ENCODE results near the gene ZNRF2.
"Not testable (repeated sequence)": the region's sequence is repeated elsewhere in the genome, so short reads cannot be mapped to it uniquely, and the experiment has no call there.

The ZNRF2 gene

GRCh38 chr7:30252885-30253795 is 31.3 kb upstream of the ZNRF2 start:
- no peak overlapping the region for H3K27ac Mint-ChIP-seq
- H3K27me3 Mint-ChIP-seq (ENCODE audit: low read depth) = peaks cover 3% of the 10 kb centered on the region
- H3K36me3 Mint-ChIP-seq (ENCODE audit: low read depth) = no peaks in the 10 kb centered on the region
- H3K4me1 Mint-ChIP-seq (ENCODE audit: low read depth) = peaks cover 11% of the 10 kb centered on the region
- H3K4me3 Mint-ChIP-seq = no peak overlapping the region
- no peaks in the 10 kb centered on the region for H3K9me3 Mint-ChIP-seq
- DNase-seq (ENCODE audit: low spot score) = no peak

GRCh38 chr7:30253796-30254165 is 30.6 kb upstream of the ZNRF2 start:
- Mint-ChIP-seq H3K27ac (no peak overlapping the region), H3K27me3 (ENCODE audit: low read depth) (peaks cover 3% of the 10 kb centered on the region), H3K9me3 (no peaks in the 10 kb centered on the region), H3K4me3 (no peak overlapping the region), H3K36me3 (ENCODE audit: low read depth) (no peaks in the 10 kb centered on the region), H3K4me1 (ENCODE audit: low read depth) (peaks cover 11% of the 10 kb centered on the region)
- DNase-seq (ENCODE audit: low spot score) = no peak

- DNase-seq (ENCODE audit: low spot score) = no peak
- Mint-ChIP-seq H3K27me3 (ENCODE audit: low read depth) (peaks cover 3% of the 10 kb centered on the region), H3K9me3 (no peaks in the 10 kb centered on the region), H3K36me3 (ENCODE audit: low read depth) (no peaks in the 10 kb centered on the region), H3K27ac (no peak overlapping the region), H3K4me3 (no peak overlapping the region), H3K4me1 (ENCODE audit: low read depth) (peaks cover 8% of the 10 kb centered on the region)
These were observed 30.1 kb upstream of the ZNRF2 start for GRCh38 chr7:30254248-30254647.

- no peak for DNase-seq (ENCODE audit: low spot score)
- Mint-ChIP-seq H3K27me3 (ENCODE audit: low read depth) (peaks cover 3% of the 10 kb centered on the region), H3K36me3 (ENCODE audit: low read depth) (no peaks in the 10 kb centered on the region), H3K4me3 (no peak overlapping the region), H3K27ac (no peak overlapping the region), H3K4me1 (ENCODE audit: low read depth) (peaks cover 4% of the 10 kb centered on the region), H3K9me3 (no peaks in the 10 kb centered on the region)
These were observed 29.7 kb upstream of the ZNRF2 start for GRCh38 chr7:30254717-30255063.

GRCh38 chr7:30255064-30255769 is 29.2 kb upstream of the ZNRF2 start:
- H3K9me3 Mint-ChIP-seq = no peaks in the 10 kb centered on the region
- no peak overlapping the region for H3K4me3 Mint-ChIP-seq
- H3K27ac Mint-ChIP-seq = no peak overlapping the region

GRCh38 chr7:30256349-30256858 is 28.0 kb upstream of the ZNRF2 start:
- no peak overlapping the region for H3K27ac Mint-ChIP-seq

More at GRCh38 chr7:30255064-30255769, 29.2 kb upstream of the ZNRF2 start:
- H3K36me3 Mint-ChIP-seq (ENCODE audit: low read depth) = no peaks in the 10 kb centered on the region
- no peak for DNase-seq (ENCODE audit: low spot score)
- peaks cover 3% of the 10 kb centered on the region for H3K27me3 Mint-ChIP-seq (ENCODE audit: low read depth)
- peaks cover 3% of the 10 kb centered on the region for H3K4me1 Mint-ChIP-seq (ENCODE audit: low read depth)

GRCh38 chr7:30260246-30260768 is 24.1 kb upstream of the ZNRF2 start:
- Mint-ChIP-seq H3K27ac (no peak overlapping the region), H3K27me3 (ENCODE audit: low read depth) (peaks cover 10% of the 10 kb centered on the region), H3K9me3 (no peaks in the 10 kb centered on the region), H3K4me1 (ENCODE audit: low read depth) (no peaks in the 10 kb centered on the region), H3K36me3 (ENCODE audit: low read depth) (no peaks in the 10 kb centered on the region), H3K4me3 (no peak overlapping the region)
- DNase-seq (ENCODE audit: low spot score) = no peak

More at GRCh38 chr7:30256349-30256858, 28.0 kb upstream of the ZNRF2 start:
- no peak overlapping the region for H3K4me3 Mint-ChIP-seq
- peaks cover 3% of the 10 kb centered on the region for H3K27me3 Mint-ChIP-seq (ENCODE audit: low read depth)
- DNase-seq (ENCODE audit: low spot score) = no peak
- H3K4me1 Mint-ChIP-seq (ENCODE audit: low read depth) = no peaks in the 10 kb centered on the region
- no peaks in the 10 kb centered on the region for H3K9me3 Mint-ChIP-seq
- no peaks in the 10 kb centered on the region for H3K36me3 Mint-ChIP-seq (ENCODE audit: low read depth)

GRCh38 chr7:30263090-30263710 is 21.2 kb upstream of the ZNRF2 start:
- DNase-seq (ENCODE audit: low spot score) = no peak
- Mint-ChIP-seq H3K27me3 (ENCODE audit: low read depth) (peaks cover 10% of the 10 kb centered on the region), H3K27ac (no peak overlapping the region), H3K36me3 (ENCODE audit: low read depth) (no peaks in the 10 kb centered on the region), H3K4me3 (no peak overlapping the region), H3K4me1 (ENCODE audit: low read depth) (no peaks in the 10 kb centered on the region), H3K9me3 (no peaks in the 10 kb centered on the region)

GRCh38 chr7:30264052-30264451 is 20.3 kb upstream of the ZNRF2 start:
- Mint-ChIP-seq H3K4me3 (no peak overlapping the region), H3K27ac (no peak overlapping the region), H3K27me3 (ENCODE audit: low read depth) (peaks cover 10% of the 10 kb centered on the region), H3K4me1 (ENCODE audit: low read depth) (no peaks in the 10 kb centered on the region), H3K36me3 (ENCODE audit: low read depth) (no peaks in the 10 kb centered on the region), H3K9me3 (no peaks in the 10 kb centered on the region)
- no peak for DNase-seq (ENCODE audit: low spot score)

GRCh38 chr7:30265189-30265588 is 19.2 kb upstream of the ZNRF2 start:
- H3K36me3 Mint-ChIP-seq (ENCODE audit: low read depth); H3K27ac Mint-ChIP-seq; H3K4me3 Mint-ChIP-seq; H3K9me3 Mint-ChIP-seq; H3K4me1 Mint-ChIP-seq (ENCODE audit: low read depth); DNase-seq (ENCODE audit: low spot score): not testable (repeated sequence)
- H3K27me3 Mint-ChIP-seq (ENCODE audit: low read depth) = peaks cover 10% of the 10 kb centered on the region

- no peaks in the 10 kb centered on the region for H3K36me3 Mint-ChIP-seq (ENCODE audit: low read depth)
- no peak for DNase-seq (ENCODE audit: low spot score)
- H3K27ac Mint-ChIP-seq = no peak overlapping the region
- H3K4me3 Mint-ChIP-seq = no peak overlapping the region
- H3K9me3 Mint-ChIP-seq = no peaks in the 10 kb centered on the region
- H3K27me3 Mint-ChIP-seq (ENCODE audit: low read depth) = peaks cover 10% of the 10 kb centered on the region
- H3K4me1 Mint-ChIP-seq (ENCODE audit: low read depth) = no peaks in the 10 kb centered on the region
These were observed 17.7 kb upstream of the ZNRF2 start for GRCh38 chr7:30266686-30267085.

- no peak for DNase-seq (ENCODE audit: low spot score)
- Mint-ChIP-seq H3K4me3 (no peak overlapping the region), H3K27me3 (ENCODE audit: low read depth) (peaks cover 9% of the 10 kb centered on the region), H3K36me3 (ENCODE audit: low read depth) (no peaks in the 10 kb centered on the region), H3K9me3 (no peaks in the 10 kb centered on the region), H3K27ac (no peak overlapping the region), H3K4me1 (ENCODE audit: low read depth) (no peaks in the 10 kb centered on the region)
These were observed 15.8 kb upstream of the ZNRF2 start for GRCh38 chr7:30268586-30268985.

GRCh38 chr7:30269490-30269889 is 14.9 kb upstream of the ZNRF2 start:
- Mint-ChIP-seq H3K27me3 (ENCODE audit: low read depth) (peaks cover 6% of the 10 kb centered on the region), H3K36me3 (ENCODE audit: low read depth) (no peaks in the 10 kb centered on the region), H3K27ac (no peak overlapping the region), H3K9me3 (no peaks in the 10 kb centered on the region), H3K4me1 (ENCODE audit: low read depth) (no peaks in the 10 kb centered on the region), H3K4me3 (no peak overlapping the region)
- no peak for DNase-seq (ENCODE audit: low spot score)

- no peak for DNase-seq (ENCODE audit: low spot score)
- no peak overlapping the region for H3K4me3 Mint-ChIP-seq
These were observed 13.5 kb upstream of the ZNRF2 start for GRCh38 chr7:30270921-30271320.

More at GRCh38 chr7:30270921-30271320, 13.5 kb upstream of the ZNRF2 start:
- Mint-ChIP-seq H3K27ac (no peak overlapping the region), H3K36me3 (ENCODE audit: low read depth) (no peaks in the 10 kb centered on the region), H3K4me1 (ENCODE audit: low read depth) (no peaks in the 10 kb centered on the region), H3K27me3 (ENCODE audit: low read depth) (peaks cover 3% of the 10 kb centered on the region), H3K9me3 (no peaks in the 10 kb centered on the region)
